AG10803 (cell line): ENCODE measurements around the gene ROMO1.

Source experiments
- DNase-seq: peaks from one replicate; pipeline ENCODE4 v3.0.0; 2010; ENCODE audit warnings: low read depth
- H3K4me3 ChIP-seq: 2 replicates; pipeline ENCODE4 v1.5.1; 2011; ENCODE audit warnings: mild to moderate bottlenecking, low read length, control low read depth
- CTCF ChIP-seq: conservative IDR thresholded peaks from 2 replicates; pipeline ENCODE4 v1.5.1; 2011; ENCODE audit warnings: mild to moderate bottlenecking, low read length, control low read depth, inconsistent platforms

ROMO1 gene

DNA sequence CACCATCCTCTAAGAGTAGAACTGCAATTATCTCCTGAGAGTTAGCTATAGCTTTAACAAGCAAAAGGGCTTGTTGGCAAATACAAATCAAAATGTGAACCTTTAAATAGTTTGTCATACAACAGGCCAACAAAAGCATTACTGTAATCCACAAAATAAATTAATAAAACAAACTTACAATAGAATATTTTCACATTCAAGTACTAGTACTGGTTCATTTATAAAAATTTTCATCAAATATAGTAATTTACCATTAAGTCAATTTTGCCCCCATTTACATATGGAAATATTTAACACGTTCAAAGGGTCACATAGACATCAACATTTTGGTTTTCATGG, 33.4 kb downstream of the ROMO1 start:
- no peak for DNase-seq
- H3K4me3 ChIP-seq, result no peak overlapping the region
- TF ChIP-seq CTCF, result no peak

- TF ChIP-seq CTCF, result no peak
- H3K4me3 ChIP-seq, result no peak overlapping the region
- no peak for DNase-seq
These were observed 35.2 kb downstream of the ROMO1 start for GRCh38 chr20:35734374-35734773.

DNA sequence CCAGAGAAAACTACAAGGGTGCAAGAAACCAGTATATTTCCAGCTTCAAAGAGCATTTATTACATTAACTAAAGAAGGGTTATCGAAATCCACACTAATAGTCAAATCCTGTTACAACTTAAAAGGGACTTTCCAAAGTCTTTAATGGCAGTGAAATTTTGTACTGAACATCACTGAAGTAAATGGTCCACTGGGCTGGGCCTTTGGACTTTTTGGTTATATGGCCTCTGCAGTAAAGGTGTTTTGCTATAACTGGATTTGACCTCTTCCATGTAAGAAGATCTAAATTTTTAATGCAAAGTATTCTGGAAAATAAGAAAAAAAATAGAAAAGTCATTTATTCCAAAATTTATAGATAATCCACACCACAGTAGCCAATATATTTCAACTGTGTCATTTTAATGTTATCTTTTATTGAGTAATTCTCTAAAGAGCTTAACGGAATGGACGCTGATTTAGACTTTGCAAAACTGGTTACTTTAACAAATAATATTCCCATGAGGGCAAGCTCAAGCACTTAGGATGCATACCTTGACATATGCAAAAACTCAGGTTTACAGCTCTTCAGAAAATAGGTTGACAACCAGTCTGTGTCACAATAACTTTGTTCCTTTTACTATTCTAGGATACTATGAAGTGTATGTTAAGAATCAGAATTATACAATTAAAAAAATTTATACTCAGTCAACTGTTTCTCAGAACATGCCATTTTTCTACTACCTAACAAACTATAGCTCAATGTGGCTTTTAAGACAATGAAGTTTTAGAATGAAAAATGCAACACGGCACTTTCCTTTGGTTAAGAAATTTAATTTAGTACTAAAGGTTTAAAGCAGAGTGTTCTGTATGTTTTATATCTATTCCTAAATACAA, 35.8 kb downstream of the ROMO1 start:
- no peak for DNase-seq
- no peak for TF ChIP-seq CTCF

GRCh38 chr20:35735826-35736470, 36.7 kb downstream of the ROMO1 start:
- DNase-seq, result peak; percentile 49
- H3K4me3 ChIP-seq, result no peak overlapping the region

More for the DNA sequence above, 35.8 kb downstream of the ROMO1 start:
- no peak overlapping the region for H3K4me3 ChIP-seq

DNA sequence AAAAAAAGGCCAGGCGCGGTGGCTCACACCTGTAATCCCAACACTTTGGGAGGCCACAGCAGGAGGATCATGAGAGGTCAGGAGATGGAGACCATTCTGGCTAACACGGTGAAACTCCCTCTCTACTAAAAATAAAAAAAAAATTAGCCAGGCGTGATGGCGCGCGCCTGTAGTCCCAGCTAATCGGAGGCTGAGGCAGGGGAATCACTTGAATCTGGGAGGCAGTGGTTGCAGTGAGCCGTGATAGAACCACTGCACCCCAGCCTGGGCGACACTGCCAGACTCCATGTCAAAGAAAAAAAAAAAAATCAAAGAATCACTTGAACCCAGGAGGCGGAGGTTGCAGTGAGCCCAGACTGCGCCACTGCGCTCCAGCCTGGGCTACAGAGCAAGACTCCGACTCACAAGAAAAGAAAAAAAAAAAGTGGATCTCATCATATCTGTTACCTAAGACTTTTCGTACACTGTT, 38.7 kb downstream of the ROMO1 start:
- no peak for TF ChIP-seq CTCF
- no peak overlapping the region for H3K4me3 ChIP-seq
- DNase-seq, result no peak

More at GRCh38 chr20:35735826-35736470, 36.7 kb downstream of the ROMO1 start:
- TF ChIP-seq CTCF, result no peak

DNA sequence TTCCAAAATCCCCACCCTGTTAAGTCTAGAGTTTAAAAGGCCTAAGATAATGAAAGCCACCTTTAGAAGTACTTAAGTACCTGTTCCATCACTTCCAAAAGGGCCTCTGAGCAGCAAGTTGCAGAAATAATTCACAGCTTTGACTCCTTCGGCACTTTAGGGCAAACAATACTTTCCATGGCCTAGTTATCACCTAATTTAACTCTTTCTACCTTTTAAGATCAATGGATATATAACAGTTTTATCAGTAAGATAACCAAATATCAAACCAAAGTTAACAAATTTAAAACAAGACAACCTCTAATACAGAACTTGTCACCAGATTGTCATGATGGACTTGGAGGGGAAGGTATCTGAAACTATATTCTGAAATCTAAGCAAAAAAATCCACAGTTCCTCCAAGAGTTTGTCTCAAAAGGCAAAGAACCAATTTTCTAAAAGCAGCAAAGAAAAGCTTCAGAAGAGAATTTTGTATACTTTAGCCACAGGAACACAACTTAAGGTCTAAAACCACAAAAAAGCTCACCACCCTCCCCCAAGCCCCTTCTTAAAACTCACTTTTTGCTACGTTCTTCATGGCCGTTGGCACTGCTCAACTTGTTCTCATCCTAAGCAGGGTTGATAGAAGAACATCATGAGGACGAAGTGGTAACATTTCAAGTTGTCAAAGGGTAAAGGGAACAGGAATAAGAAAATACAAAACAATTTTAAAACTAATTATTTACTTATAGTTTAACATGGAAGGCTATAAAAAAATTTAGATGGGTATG, 39.4 kb downstream of the ROMO1 start:
- no peak overlapping the region for H3K4me3 ChIP-seq
- DNase-seq, result no peak
- no peak for TF ChIP-seq CTCF
